ENCODE measurements around the gene OR51M1.

Gene OR51M1

GRCh38 chr11:5384335-5384734 is 723 bp downstream of the OR51M1 start:
- DNase-seq (ENCODE audit: low read depth in 2 of 2): no peak

- no peak for DNase-seq (ENCODE audit: low read depth in 2 of 2)
These were observed 6.6 kb downstream of the OR51M1 start for GRCh38 chr11:5390210-5390609.

GRCh38 chr11:5394091-5394490 is 10.5 kb downstream of the OR51M1 start:
- DNase-seq (ENCODE audit: low read depth in 2 of 2): no peak

GRCh38 chr11:5398936-5399335 is 15.3 kb downstream of the OR51M1 start:
- DNase-seq (ENCODE audit: low read depth in 2 of 2): no peak

GRCh38 chr11:5405173-5405572 is 21.6 kb downstream of the OR51M1 start:
- DNase-seq (ENCODE audit: low read depth in 2 of 2): no peak

- no peak for DNase-seq (ENCODE audit: low read depth in 2 of 2)
These were observed 37.4 kb downstream of the OR51M1 start for GRCh38 chr11:5420993-5421392.

- DNase-seq (ENCODE audit: low read depth in 2 of 2): no peak
These were observed 38.2 kb downstream of the OR51M1 start, which contains the start of gene OR51Q1 for GRCh38 chr11:5421811-5422210. Gene OR51Q1, plus strand, starts transcription at chr11:5422111. Its CDS starts 90 bp downstream, at chr11:5422201.

GRCh38 chr11:5423131-5423530 is 39.5 kb downstream of the OR51M1 start:
- DNase-seq (ENCODE audit: low read depth in 2 of 2): no peak

- no peak for DNase-seq (ENCODE audit: low read depth in 2 of 2)
These were observed 57.8 kb downstream of the OR51M1 start, which contains the start of gene OR51I1 for GRCh38 chr11:5441414-5441813. Gene OR51I1, minus strand, starts transcription at chr11:5441514. Its CDS starts 0 bp downstream, at chr11:5441514.

All from stimulated activated CD4-positive, alpha-beta T cell treated with anti-CD3 and anti-CD28 coated beads, Interleukin-4, amount 100 ng/mL, for 48 hours (primary cell).